HG03139 (cell line): ENCODE data around the gene PKD1L1.
"Not testable (repeated sequence)": the region's sequence is repeated elsewhere in the genome, so short reads cannot be mapped to it uniquely, and the experiment has no call there.

Experiments used
- ATAC-seq: cut with Tn5 transposase; IDR thresholded peaks from one replicate; pipeline ENCODE4 v1.9.1; 2021; ENCODE audit not compliant: unreplicated experiment

Gene PKD1L1

DNA sequence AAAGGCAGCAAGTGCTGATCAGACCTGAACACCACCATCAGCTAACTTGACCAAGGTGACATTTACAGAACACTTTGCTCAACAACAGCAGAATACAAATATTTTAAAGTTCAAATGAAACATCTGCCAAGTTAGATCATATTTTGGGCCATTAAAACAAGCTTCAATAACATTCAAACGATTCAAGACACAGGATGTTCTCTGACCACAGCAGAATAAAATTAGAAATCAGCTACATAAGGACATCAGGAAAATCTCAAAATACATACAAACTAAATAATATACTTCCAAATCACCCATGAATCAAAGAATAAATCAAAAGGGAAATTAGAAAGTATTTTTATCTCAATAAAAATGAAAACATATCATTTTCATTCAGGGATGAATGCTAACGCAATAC, 173.0 kb downstream of the PKD1L1 start:
- no peak for ATAC-seq

DNA sequence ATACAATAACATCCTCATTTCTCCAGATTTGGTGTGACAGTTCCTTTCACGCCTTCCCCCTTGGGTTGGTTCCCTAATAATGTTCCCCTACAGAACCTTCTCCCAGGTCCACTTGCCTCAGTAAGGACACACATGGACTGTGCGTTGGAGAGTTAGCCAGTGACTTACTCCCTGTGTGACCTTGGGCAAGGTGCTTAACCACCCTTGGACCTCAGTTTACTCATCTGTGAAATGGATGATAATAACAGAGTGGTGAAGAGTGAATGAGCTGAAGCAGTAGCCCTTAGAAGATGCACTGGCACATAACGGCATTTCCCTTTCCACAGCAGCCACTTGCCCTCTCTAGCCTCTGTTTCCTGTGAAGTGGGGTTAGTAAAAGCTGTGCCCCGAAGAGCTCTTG, 175.8 kb downstream of the PKD1L1 start:
- no peak for ATAC-seq

DNA sequence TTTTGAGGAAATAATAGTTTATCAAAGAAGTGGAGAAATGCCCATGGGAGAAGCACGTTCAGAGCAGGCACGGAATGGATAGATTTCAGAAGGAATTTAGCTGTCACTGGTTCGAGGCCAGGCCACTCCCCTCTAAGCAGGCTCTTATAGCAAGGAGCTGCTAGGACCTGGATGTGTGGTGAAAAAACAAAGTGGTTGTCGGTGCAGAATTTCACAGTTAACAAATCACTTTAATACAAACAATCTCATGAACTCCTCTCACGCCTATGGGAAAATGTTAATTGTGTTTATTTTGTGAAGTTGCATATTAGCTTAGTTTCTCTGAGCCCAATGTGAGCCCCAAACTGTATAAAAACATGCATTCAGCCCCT, 176.3 kb downstream of the PKD1L1 start:
- ATAC-seq, result no peak

DNA sequence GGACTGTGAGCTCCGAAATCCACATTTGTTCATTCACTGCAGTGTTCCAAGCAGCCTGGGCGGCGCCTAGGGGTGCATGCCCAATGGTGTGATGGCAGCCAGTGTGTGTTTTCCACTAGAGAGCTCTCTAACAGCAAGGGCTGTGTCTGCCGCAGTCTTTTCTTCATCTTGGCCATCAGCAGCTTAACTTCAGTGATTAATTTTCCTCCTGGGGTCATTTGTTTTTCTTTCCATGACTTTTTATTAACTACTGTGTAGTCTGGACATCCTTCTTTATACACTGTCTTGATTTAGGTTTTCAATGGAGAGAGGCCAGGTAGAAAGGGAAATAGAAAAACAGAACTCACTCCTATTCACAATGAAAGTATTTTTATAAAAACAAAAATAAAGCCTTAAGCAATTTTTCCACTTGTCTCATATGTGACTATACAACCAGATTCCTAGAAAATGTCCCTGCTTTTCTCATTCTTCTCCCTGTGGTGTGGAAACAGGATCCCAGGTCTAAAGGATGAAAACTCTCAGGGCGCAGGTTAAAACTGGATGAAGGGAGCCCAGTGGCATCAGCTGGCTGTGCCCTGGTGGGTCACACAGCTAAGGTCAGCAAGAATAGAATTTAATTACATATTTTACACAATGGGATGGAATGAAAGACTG, 176.8 kb downstream of the PKD1L1 start:
- ATAC-seq, result no peak

DNA sequence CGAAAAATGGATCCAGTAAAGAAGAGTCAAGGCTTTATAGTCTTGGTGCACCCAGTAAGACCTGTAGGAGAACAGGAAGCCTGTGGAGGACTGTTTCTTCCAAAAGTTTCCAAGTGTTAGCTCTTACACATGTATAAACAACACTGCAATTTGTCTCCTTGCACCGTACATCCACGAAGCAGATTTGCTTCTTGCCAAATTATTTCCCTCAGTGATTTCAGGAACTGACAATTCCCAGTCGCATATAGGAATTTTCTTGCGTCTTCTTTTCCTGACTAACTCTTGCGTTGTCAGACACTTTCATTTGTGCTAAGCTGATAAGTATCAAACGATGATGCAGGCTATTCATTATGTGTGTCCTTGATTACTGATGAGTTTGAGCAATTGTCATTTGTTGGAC, 182.1 kb downstream of the PKD1L1 start:
- ATAC-seq, result no peak

DNA sequence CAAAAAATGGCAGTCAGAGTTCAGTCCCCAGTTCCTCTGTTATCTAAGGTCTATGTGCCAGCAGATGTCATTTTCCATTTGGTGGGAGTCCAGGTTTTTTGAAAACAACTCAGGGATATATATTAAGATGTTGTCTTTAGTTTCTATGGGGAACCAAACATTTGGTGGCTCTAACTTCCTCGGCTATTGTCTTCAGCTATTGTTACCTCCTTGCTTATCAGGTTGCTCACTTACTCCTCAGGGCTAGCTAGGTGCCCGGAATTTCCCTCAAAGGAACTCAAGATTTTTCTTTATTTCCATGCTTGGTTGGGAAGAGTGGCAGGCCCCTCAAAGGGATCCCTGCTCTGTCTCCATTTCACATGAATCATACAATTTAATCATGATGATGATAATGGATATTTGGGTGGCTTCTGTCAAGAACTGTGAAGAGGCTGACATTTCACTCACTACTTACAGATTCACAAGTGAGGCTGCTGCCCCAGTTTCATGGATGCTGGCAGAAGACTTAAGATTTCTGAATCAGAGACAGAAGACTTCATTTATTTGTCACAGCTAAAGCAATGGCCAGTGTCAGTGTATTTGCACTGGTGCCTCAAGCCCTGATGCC, 182.8 kb downstream of the PKD1L1 start:
- ATAC-seq, result no peak

DNA sequence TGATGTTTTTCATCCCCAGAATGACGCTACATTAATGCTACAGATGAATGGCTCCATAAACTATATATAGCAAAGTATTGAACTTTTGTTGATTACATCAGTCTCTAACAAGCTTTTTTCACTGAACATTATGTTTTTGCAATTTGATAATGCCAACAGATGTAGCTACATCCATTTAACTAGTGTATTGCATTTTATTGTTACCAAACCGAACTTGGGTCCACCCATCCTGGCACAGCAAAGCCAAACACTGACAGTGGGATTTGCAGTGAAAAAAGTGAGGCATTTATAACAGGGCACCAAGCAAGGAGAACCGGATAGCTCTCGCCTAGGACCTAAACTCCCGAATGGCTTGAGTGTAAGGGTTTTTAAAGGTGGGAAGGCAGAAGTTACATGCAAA, 183.5 kb downstream of the PKD1L1 start:
- ATAC-seq, result no peak

DNA sequence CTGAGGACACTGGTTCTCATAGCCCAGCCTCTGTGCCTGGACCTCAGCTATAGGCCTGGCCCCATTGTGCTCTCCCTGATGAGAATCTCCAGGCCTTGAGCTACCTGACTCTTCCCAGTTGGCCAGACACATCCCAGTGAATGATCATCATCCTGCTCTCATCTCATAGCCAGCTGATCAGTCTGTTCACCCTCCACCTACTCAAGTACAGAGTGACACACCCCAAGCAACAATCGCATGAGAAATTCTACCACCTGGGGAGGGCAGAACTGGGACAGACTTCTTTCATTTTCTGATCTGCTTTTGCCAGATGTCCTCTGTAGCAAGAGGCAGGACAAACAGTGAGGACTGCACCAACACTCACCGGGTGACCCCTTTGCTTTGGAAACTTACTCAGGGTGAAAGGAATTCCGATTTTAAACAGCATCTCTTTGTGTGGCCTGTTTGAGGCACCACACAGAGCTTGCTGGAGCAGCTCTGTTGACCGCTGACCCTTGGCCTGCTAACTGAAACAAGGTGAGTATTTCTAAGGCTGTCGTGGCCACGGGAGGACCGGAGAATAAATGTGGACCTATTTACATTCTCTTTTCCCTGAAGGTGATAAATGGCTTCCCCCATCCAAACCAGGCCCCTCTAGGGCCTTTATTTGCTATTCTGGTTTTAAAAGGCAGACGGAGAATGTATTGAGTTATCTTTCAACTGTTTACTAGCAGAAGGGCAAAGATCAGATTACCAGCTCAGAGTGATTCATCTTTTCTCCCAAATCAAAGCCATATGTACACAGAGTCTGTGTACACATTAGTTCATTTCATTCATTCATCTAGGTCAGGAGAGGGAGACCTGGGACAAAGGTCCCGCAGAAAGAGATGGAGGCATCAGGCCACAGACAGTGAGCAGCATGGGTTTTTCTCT, 184.9 kb downstream of the PKD1L1 start:
- no peak for ATAC-seq

DNA sequence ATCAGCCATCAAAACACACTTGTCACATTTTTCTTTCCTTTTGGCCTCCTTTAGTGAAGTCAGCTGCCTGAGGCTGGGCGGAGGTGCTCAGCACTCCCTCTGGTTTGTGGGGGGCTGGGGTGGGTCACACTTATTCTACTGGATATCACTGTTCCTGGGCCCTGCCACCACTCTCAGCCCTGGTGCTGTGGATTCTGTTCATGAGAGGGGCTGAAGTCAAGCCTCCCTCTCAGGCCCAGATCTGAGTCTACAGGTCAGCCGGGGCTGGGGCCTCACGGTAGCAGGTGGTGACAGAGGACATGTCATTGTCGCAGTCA, 185.6 kb downstream of the PKD1L1 start:
- ATAC-seq, result no peak

DNA sequence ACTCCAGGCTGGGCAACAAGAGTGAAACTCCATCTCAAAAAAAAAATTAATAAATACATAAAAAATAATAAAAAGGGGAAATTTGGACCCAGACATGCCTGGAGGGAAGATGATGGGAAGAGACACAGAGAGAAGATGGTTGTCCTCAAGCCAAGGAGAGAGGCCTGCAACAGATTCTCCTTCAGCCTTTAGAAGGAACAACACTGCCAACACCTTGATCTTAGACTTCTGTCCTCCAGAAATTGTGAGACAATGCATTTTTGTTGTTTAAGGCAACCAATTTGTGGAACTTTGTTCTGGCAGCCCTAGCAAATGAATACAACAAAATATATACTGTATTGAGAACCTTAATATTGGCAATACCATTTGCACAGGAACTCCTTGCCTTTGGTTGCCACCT, 186.1 kb downstream of the PKD1L1 start:
- ATAC-seq, result no peak

DNA sequence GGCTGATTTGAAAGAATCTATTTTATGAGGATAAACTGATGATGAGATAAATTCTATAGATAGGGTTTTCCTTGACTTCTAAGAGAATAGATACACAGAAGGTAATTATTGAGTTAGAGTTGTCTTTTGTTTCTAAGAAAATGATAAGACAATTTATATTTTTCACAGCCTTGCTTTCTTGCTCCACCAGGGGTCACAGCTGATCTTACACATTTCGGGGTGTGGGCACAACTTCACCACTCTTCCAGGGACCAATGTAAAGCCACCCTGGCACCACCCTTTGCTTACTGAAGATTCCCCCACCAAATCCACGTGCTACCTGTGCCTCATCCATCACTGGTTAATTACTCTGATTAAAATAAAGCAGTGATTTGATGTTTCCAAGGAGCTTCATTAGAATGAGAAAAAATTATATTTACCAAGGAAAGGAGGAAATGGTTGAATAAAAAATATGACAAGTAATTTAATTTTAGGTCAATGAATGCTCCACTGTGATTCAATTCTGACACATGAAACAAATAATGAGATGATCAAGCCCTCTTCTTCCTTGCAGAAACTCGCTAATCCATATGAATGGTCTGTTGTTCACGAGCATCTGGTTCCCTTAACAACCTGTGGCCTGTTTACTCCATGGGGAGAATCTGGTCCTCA, 189.1 kb downstream of the PKD1L1 start:
- ATAC-seq, result no peak

DNA sequence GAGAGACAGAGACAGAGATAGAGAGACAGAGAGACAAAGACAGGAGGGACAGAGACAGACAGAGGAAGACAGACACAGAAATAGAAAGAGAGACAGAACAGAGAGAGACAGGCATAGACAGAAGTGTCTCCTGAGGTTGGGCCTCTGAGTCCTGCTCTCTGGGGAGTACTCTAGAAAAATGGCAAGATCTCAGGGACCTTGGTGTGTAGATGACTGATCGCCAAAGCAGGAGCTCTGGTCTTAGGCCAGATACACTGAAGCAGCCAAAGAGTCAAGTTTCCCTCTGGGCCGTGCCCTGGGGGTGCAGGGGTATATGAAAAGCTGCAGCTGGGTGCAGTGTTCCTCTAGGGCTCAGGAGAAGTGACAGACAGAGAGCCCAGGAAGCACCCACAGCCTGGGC, 189.7 kb downstream of the PKD1L1 start:
- ATAC-seq, result no peak

DNA sequence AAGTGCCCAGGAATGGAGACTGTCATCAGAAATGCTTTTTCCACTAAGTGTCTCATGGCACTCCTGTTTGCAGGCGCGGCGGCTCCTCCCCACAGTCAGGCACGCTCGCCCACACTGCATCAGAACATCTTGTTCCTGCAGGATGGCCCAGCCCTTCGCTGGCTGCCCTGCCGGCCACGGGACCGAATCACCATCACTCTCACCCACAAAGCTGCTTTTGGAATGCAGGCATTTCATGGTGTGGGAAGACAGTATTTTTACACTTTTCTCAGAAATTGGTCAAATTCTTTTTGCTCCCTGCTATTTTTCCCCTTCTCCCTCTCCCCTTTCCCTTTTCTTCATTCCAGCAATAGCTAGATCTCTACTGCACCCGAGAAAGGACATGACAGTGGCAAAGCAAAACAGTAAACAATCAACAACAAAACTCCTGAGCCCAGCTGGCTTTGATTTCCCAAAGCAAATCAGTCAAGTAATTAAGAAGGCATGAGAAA, 190.3 kb downstream of the PKD1L1 start:
- ATAC-seq, result no peak

DNA sequence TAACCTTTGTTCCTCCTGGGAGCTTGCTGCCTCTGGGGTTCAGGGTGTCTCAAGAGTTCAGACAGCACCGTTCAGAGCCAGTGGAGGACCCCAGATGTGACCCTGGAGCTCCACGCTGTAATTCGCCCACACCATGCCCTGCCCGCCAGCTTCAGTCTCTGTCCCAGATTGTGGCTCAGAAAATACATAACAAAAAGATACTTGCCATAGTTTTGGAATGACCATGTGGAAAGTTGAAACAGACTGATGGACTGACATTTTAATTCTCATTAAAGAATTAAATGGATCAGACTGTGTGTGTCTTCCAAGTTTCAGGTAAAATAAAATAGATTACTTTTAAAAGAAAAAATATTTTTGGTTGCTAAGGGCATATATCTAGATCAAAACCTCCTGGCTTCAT, 191.6 kb downstream of the PKD1L1 start:
- no peak for ATAC-seq

DNA sequence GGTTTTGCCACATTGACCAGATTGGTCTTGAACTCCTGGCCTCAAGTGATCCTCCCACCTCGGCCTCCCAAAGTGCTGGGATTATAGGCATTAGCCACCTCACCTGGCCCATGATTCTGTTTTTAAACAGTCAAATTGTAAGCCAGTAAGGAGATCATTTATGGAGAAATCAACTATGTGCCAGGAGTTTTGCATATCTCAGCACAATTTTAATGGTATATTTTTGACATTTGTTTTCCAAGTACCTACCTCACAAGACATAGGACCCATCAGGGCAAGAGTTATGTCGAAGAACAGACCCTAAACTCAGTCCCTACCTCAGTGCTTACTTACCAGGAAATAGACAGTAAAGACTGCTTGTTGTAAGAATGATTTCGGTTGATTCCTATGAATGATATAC, 193.0 kb downstream of the PKD1L1 start:
- ATAC-seq, result no peak

DNA sequence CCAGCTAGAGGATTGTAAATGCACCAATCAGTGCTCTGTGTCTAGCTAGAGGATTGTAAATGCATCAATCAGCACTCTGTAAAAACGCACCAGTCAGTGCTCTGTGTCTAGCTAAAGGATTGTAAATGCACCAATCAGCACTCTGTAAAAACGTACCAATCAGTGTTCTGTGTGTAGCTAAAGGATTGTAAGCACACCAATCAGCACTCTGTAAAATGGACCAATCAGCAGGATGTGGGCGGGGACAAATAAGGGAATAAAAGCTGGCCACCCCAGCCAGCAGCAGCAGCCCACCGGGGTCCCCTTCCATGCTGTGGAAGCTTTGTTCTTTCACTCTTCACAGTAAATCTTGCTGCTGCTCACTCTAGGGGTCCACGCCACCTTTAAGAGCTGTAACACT, 196.5 kb downstream of the PKD1L1 start:
- not testable (repeated sequence) for ATAC-seq

DNA sequence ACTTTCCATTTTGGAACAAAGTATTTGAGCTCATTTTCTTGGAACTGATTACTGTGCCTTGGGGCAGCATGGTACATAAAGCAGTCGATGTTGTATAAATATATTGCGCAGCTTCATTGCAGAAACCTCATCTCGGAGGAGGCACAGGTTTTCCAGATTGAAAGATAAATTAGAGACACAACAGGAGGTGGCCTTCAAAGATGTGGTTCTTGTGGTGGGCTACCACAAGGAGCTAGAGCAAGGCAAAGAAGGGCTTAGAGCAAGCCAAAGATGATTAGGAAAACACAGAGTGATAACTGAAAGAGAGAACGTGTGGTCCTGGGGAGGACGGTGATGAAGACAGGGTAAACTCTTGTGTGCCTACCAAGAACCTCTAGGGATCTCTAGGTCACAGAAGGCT, 197.2 kb downstream of the PKD1L1 start:
- no peak for ATAC-seq

DNA sequence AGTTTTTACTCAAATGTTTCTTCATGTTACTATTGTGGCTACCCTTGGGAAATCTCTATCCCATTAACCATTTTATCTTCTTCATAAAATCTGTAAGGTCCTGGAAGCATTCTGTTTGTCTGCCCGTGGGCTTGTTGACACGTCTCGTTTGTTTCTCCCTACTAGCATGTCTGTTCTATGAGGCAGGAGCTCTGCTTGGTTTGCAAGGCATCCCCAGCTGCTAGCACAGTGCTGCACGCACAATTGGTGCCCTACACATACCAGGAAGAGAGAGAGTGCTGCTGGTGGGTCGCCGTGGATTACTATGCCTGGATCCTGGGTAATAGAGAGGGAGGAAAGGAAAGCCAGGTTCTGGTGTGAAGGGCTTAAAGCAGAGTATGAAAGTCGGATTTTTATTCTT, 200.2 kb downstream of the PKD1L1 start:
- no peak for ATAC-seq

DNA sequence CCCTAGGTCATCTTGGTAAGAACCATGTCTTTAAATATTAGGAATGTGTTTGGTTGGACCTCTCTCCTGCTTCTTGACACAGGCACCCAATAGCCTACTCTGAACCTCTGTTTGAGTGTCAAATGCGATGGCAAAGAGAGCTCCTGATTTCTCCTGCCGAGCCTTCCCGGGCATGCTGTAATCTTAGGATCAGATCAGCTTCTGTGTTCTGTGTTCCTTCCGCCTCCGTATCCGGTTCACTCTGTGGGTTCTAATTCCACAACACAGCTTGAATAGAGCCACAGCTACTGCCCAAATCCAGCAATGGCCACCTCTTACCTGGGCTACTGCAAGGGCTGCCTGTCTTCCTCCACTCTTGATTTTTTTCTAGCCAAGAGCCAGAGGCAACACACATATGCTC, 201.1 kb downstream of the PKD1L1 start:
- ATAC-seq, result no peak

DNA sequence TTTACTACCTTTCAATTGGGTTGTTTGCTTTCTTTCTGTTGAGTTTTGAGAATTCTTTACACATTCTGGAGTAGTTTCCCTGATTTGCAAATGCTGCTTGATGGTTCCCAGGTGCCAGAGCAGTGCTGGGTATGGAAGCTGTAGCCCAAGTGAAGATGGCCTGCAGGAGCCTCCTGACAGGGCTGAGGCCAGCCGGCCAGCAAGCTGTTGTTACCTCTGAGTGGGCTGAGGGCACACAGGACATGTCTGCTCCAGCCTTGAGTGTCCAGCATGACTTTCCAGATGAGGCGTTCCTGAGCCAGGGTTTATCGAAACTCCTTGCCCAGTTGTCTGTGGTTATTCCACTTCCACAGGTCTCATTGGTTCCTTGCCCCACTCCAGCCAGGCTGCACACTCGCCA, 201.8 kb downstream of the PKD1L1 start:
- no peak for ATAC-seq

DNA sequence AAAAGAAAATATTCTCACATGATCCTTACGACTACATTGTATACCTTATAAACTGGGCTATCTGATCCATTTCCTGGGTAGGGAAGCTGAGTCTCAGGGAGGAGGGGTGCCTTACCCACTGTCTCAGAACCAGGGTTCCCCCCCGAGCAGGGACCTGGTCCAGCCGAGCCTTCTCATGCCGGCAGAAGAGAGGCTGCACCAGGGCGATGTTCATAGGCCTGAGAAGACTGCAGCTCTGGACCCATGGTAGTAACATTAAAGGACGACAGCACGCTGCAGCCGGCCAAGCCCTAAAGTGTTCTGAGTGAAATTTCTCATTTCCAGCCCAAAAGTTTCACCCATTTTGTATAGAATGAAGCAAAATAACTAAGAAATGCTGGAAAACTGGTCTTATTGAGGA, 203.4 kb downstream of the PKD1L1 start:
- ATAC-seq, result no peak
